CD14-positive monocyte (primary cell): ENCODE measurements around the gene TACR1. TPM values are rescaled to one million over a fixed set of nuclear protein-coding genes. Genes with fewer than 3 reads are reported as not detected.

Experiments used
- DNase-seq, 3 donors: peaks; one replicate each; pipeline ENCODE4 v3.0.0-alpha.2; 2011 to 2022
- H2AFZ ChIP-seq: 2 replicates; pipeline ENCODE4 v1.6.0; 2012; ENCODE audit warnings: mild to moderate bottlenecking, low read depth, low read length, inconsistent platforms; ENCODE audit not compliant: insufficient read depth, poor library complexity, severe bottlenecking
- H3K27ac ChIP-seq, 2 donors: 1 replicate in 1 of 2; 2 replicates in 1 of 2; pipeline ENCODE4 v1.5.1; 2012 to 2013; ENCODE audit warnings: low read length in 2 of 2, control low read depth in 1 of 2, inconsistent platforms in 1 of 2, low read depth in 1 of 2, mild to moderate bottlenecking in 1 of 2
- H3K27me3 ChIP-seq, 2 donors: one replicate each; pipeline versions ENCODE4 v1.6.0 to v1.6.1; 2011 to 2013; ENCODE audit warnings: low read length in 2 of 2; ENCODE audit not compliant: control insufficient read depth in 2 of 2, insufficient read depth in 2 of 2
- H3K36me3 ChIP-seq, 2 donors: replicated peaks in 1 of 2; 1 replicate in 1 of 2; 2 replicates in 1 of 2; pipeline versions ENCODE4 v1.5.1 to v1.6.1; 2012 to 2013; ENCODE audit warnings: low read length in 2 of 2, control low read depth in 1 of 2, inconsistent platforms in 1 of 2, mild to moderate bottlenecking in 1 of 2; ENCODE audit not compliant: insufficient read depth in 2 of 2, control insufficient read depth in 1 of 2
- H3K4me1 ChIP-seq, 2 donors: 1 replicate in 1 of 2; 2 replicates in 1 of 2; pipeline versions ENCODE4 v1.5.1 to v1.6.1; 2012 to 2013; ENCODE audit warnings: low read length in 2 of 2, control low read depth in 1 of 2, inconsistent platforms in 1 of 2, mild to moderate bottlenecking in 1 of 2, moderate library complexity in 1 of 2; ENCODE audit not compliant: insufficient read depth in 2 of 2, control insufficient read depth in 1 of 2
- H3K4me2 ChIP-seq: replicated peaks from 2 replicates; pipeline ENCODE3; 2012; ENCODE audit warnings: low read length, moderate library complexity, mild to moderate bottlenecking; ENCODE audit not compliant: poor library complexity, severe bottlenecking; ENCODE audit errors: extremely low read depth
- H3K4me3 ChIP-seq, 3 experiments: fragments of 200-600 bp in 1 of 3; sonication (generic) in 1 of 3; replicated peaks in 1 of 3; 1 replicate in 2 of 3; 2 replicates in 1 of 3; pipeline ENCODE4 v1.5.1; 2011 to 2013; ENCODE audit warnings: low read length in 3 of 3, mild to moderate bottlenecking in 3 of 3, control low read depth in 2 of 3, low read depth in 2 of 3, inconsistent platforms in 1 of 3, moderate library complexity in 1 of 3
- H3K79me2 ChIP-seq: 2 replicates; pipeline ENCODE4 v1.6.0; 2012; ENCODE audit warnings: mild to moderate bottlenecking, control low read depth, inconsistent platforms, low read length, moderate library complexity; ENCODE audit not compliant: insufficient read depth
- H3K9ac ChIP-seq: 2 replicates; pipeline ENCODE4 v1.6.0; 2017; ENCODE audit warnings: low read length, mild to moderate bottlenecking; ENCODE audit not compliant: insufficient read depth, poor library complexity, severe bottlenecking
- H3K9me3 ChIP-seq, 2 donors: replicated peaks in 1 of 2; 1 replicate in 1 of 2; 2 replicates in 1 of 2; pipeline versions ENCODE4 v1.5.1 to v1.6.1; 2012 to 2013; ENCODE audit warnings: low read length in 2 of 2, control low read depth in 1 of 2; ENCODE audit not compliant: control insufficient read depth in 1 of 2, insufficient read depth in 1 of 2
- H4K20me1 ChIP-seq: 2 replicates; pipeline ENCODE4 v1.6.0; 2012; ENCODE audit warnings: mild to moderate bottlenecking, low read length, control low read depth, moderate library complexity; ENCODE audit not compliant: insufficient read depth
- H3K27ac Mint-ChIP-seq, 7 donors: one replicate each; pipeline ENCODE4 v1.8.0; 2020; ENCODE audit warnings: mild to moderate bottlenecking in 7 of 7, mixed read lengths in 7 of 7, moderate library complexity in 6 of 7, inconsistent platforms in 2 of 7
- H3K27me3 Mint-ChIP-seq, 3 donors: one replicate each; pipeline ENCODE4 v1.8.0; 2021 to 2022; ENCODE audit warnings: low read depth in 3 of 3, mild to moderate bottlenecking in 3 of 3, mixed read lengths in 3 of 3, moderate library complexity in 3 of 3, inconsistent platforms in 1 of 3
- H3K36me3 Mint-ChIP-seq, 2 donors: one replicate each; pipeline ENCODE4 v1.8.0; 2020; ENCODE audit warnings: mixed read lengths in 2 of 2, inconsistent platforms in 1 of 2, mild to moderate bottlenecking in 1 of 2
- H3K4me1 Mint-ChIP-seq: one replicate; pipeline ENCODE4 v1.8.0; 2020; ENCODE audit warnings: mild to moderate bottlenecking, mixed read lengths
- H3K4me3 Mint-ChIP-seq, 2 donors: one replicate each; pipeline ENCODE4 v1.8.0; 2020; ENCODE audit warnings: mild to moderate bottlenecking in 2 of 2, mixed read lengths in 2 of 2, moderate library complexity in 1 of 2
- H3K9me3 Mint-ChIP-seq, 7 donors: one replicate each; pipeline ENCODE4 v1.8.0; 2020 to 2022; ENCODE audit warnings: mixed read lengths in 7 of 7, mild to moderate bottlenecking in 6 of 7, moderate library complexity in 6 of 7, inconsistent platforms in 2 of 7
- WGBS: methylation state at CpG from one replicate; pipeline ENCODE4 v1.1.5; 2013; ENCODE audit warnings: missing lambda C conversion rate; ENCODE audit not compliant: insufficient coverage; 5-methylcytosine and 5-hydroxymethylcytosine counted together
- intact Hi-C, 2 donors: fragments of 100-400 bp; cut with micrococcal nuclease; formaldehyde crosslinking; loops; one replicate each; pipeline versions ENCODE4 v1.15.0 to v1.15.1; 2023
- polyA plus RNA-seq, 3 donors: library from polyadenylated mRNA; depleted of rRNA in 1 of 3; unstranded in 2 of 3; stranded (reverse) in 1 of 3; fragments of 300-500 nt in 2 of 3; fragments of >200 nt in 1 of 3; fragmentation: Illumina TruSeq in 2 of 3; gene quantifications; 1 replicate in 2 of 3; 2 replicates in 1 of 3; pipeline ENCODE4 v1.2.3, GENCODE V29; 2012 to 2021
- TF ChIP-seq, protein P1 (sequence below): fragments of 200-600 bp; IDR thresholded peaks from one replicate; pipeline ENCODE4 v1.8.0; 2022; ENCODE audit warnings: antibody characterized with exemption, mild to moderate bottlenecking

The TACR1 gene
- polyA plus RNA-seq, 3 donors: not detected

DNA sequence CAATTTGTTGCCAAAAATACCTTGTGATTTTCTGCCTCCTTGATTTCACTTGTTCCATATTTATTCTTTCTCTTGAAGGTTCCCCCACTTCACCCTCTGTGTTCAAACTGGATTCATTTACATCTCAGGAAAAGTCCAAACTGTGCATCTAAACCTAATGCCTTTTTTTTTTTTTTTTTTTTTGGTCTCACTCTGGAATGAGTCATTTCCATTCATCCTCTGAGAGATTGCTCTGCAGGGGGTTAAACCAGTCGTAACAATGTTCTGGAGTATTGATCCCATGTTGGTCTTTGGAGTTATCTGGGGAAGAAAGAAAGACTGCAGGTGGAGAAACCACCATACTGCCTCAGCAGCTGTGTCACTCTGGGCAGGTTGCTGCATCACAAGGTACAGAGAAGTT, 119.7 kb downstream of the TACR1 start:
- no peaks in the 10 kb centered on the region for H3K27me3 ChIP-seq
- intact Hi-C loops: no loop called here
- no peak overlapping the region for H3K27ac Mint-ChIP-seq
- TF ChIP-seq, protein P1, sequence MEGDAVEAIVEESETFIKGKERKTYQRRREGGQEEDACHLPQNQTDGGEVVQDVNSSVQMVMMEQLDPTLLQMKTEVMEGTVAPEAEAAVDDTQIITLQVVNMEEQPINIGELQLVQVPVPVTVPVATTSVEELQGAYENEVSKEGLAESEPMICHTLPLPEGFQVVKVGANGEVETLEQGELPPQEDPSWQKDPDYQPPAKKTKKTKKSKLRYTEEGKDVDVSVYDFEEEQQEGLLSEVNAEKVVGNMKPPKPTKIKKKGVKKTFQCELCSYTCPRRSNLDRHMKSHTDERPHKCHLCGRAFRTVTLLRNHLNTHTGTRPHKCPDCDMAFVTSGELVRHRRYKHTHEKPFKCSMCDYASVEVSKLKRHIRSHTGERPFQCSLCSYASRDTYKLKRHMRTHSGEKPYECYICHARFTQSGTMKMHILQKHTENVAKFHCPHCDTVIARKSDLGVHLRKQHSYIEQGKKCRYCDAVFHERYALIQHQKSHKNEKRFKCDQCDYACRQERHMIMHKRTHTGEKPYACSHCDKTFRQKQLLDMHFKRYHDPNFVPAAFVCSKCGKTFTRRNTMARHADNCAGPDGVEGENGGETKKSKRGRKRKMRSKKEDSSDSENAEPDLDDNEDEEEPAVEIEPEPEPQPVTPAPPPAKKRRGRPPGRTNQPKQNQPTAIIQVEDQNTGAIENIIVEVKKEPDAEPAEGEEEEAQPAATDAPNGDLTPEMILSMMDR: no peak
- H3K27me3 Mint-ChIP-seq: peaks cover 0 to 4% (median 0%) of the 10 kb centered on the region in 3 donors
- H4K20me1 ChIP-seq: no peaks in the 10 kb centered on the region
- no peaks in the 10 kb centered on the region for H3K4me1 ChIP-seq
- H3K9me3 Mint-ChIP-seq: peaks cover 0 to 3% (median under 1%) of the 10 kb centered on the region in 7 donors
- no peak overlapping the region for H3K27ac ChIP-seq
- DNase-seq: no peak
- no CpG with 5 or more reads among the region's 1 CpG for WGBS
- H3K36me3 Mint-ChIP-seq: no peaks in the 10 kb centered on the region
- H2AFZ ChIP-seq: no peak overlapping the region
- no peak overlapping the region for H3K4me3 ChIP-seq
- H3K4me3 Mint-ChIP-seq: no peak overlapping the region
- no peaks in the 10 kb centered on the region for H3K9me3 ChIP-seq
- no peaks in the 10 kb centered on the region for H3K4me1 Mint-ChIP-seq
- H3K79me2 ChIP-seq: no peaks in the 10 kb centered on the region
- no peak overlapping the region for H3K9ac ChIP-seq
- H3K4me2 ChIP-seq: no peak overlapping the region
- no peaks in the 10 kb centered on the region for H3K36me3 ChIP-seq

DNA sequence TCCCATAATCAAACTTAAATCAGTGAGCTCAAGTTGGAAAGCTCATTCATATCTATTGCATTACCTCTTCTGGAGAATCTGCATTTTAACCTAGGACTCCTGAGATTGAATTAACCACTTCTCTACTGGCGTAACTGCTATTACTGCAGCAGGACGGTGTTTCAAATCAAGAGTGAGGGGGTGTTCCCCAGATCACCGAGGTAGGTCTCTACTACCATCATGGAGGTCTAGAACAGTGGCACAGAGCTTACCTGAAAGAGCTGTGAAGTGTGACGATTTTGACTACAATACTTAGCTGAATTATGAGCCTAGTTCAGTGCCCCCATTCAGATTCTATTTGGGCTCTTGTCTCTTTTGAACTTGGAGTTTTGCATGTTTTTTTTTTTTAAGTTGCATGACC, 121.4 kb downstream of the TACR1 start:
- no peaks in the 10 kb centered on the region for H3K79me2 ChIP-seq
- no peaks in the 10 kb centered on the region for H3K9me3 ChIP-seq
- Mint-ChIP-seq H3K4me1 (no peaks in the 10 kb centered on the region), H3K4me3 (no peak overlapping the region), H3K27ac (no peak overlapping the region), H3K36me3 (no peaks in the 10 kb centered on the region), H3K9me3 (peaks cover 0 to 3% (median 0%) of the 10 kb centered on the region in 7 donors), H3K27me3 (peaks cover 0 to 4% (median 0%) of the 10 kb centered on the region in 3 donors)
- no peak overlapping the region for H3K4me2 ChIP-seq
- H4K20me1 ChIP-seq: no peaks in the 10 kb centered on the region
- H2AFZ ChIP-seq: no peak overlapping the region
- H3K4me1 ChIP-seq: no peaks in the 10 kb centered on the region
- DNase-seq: no peak
- H3K27me3 ChIP-seq: no peaks in the 10 kb centered on the region
- WGBS: 92% methylated on average over 2 of the region's 4 CpGs
- no peak overlapping the region for H3K9ac ChIP-seq
- H3K27ac ChIP-seq: no peak overlapping the region
- intact Hi-C loops: no loop called here
- TF ChIP-seq, protein P1: no peak
- no peak overlapping the region for H3K4me3 ChIP-seq
- no peaks in the 10 kb centered on the region for H3K36me3 ChIP-seq
